Endothelial cell of umbilical vein (primary cell): ENCODE data around the gene CCSER1.
"Not testable (repeated sequence)": the region's sequence is repeated elsewhere in the genome, so short reads cannot be mapped to it uniquely, and the experiment has no call there.

Source experiments
- CTCF ChIP-seq, 2 donors: IDR thresholded peaks; 1 replicate in 1 of 2; 2 replicates in 1 of 2; pipeline ENCODE4 v1.5.1; 2011; ENCODE audit warnings: low read length in 2 of 2, mild to moderate bottlenecking in 2 of 2, moderate library complexity in 2 of 2, control low read depth in 1 of 2, inconsistent platforms in 1 of 2, low read depth in 1 of 2; ENCODE audit not compliant: insufficient read depth in 1 of 2; ENCODE audit errors: extremely low read depth in 1 of 2
- EZH2 ChIP-seq: IDR thresholded peaks from 2 replicates; pipeline ENCODE4 v1.6.1; 2012; ENCODE audit warnings: borderline replicate concordance, low read depth, mild to moderate bottlenecking, moderate library complexity, low read length, inconsistent platforms; ENCODE audit not compliant: severe bottlenecking
- FOS ChIP-seq: IDR thresholded peaks from 2 replicates; pipeline ENCODE4 v1.6.1; 2011; ENCODE audit warnings: mild to moderate bottlenecking, low read length, moderate library complexity, borderline replicate concordance; ENCODE audit not compliant: insufficient read depth
- GATA2 ChIP-seq: IDR thresholded peaks from 2 replicates; pipeline ENCODE4 v1.7.0; 2011; ENCODE audit warnings: low read depth, mild to moderate bottlenecking, moderate library complexity, mixed read lengths, low read length; ENCODE audit not compliant: insufficient read length, insufficient read depth
- JUN ChIP-seq: IDR thresholded peaks from 2 replicates; pipeline ENCODE4 v1.6.1; 2011; ENCODE audit warnings: borderline replicate concordance, low read depth; ENCODE audit not compliant: insufficient read length, insufficient read depth
- MAX ChIP-seq: IDR thresholded peaks from 2 replicates; pipeline ENCODE4 v1.6.1; 2011; ENCODE audit not compliant: insufficient read depth, insufficient read length
- MYC ChIP-seq: IDR thresholded peaks from one replicate; pipeline ENCODE4 v1.6.1; 2011; ENCODE audit warnings: mild to moderate bottlenecking, low read depth, low read length
- POLR2A ChIP-seq: IDR thresholded peaks from 2 replicates; pipeline ENCODE4 v1.6.1; 2012; ENCODE audit warnings: low read depth, mild to moderate bottlenecking, control low read depth, low read length
- POLR2AphosphoS5 ChIP-seq: IDR thresholded peaks from 2 replicates; pipeline ENCODE4 v1.6.1; 2012; ENCODE audit warnings: low read depth, mild to moderate bottlenecking, control low read depth, low read length, moderate library complexity; ENCODE audit not compliant: insufficient read depth

DNA sequence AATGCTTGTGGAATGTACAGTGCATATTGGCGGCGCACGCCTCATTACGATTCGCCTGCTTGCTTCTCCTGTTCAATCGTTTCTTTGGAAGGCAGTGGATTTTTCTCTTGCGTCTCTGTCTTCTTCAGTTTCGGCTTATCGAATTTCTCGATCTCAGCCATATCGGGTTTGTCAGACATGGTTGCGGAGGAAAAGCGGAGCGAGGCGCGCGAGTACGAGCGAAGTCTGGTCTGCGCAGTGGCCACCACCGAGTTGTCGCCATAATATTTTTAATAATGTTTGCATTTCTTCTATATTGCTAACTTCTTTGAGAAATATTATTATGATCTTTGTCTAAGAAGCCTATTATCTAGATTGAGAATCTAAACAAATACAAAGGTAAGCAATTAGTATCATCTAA, 711.7 kb downstream of the CCSER1 start:
- not testable (repeated sequence) for TF ChIP-seq CTCF (IDR thresholded peaks at IDR 0.05; ENCODE audit: extremely low read depth in 1 of 2, insufficient read depth in 1 of 2, low read depth in 1 of 2, low read length in 2 of 2); MAX; POLR2A; POLR2AphosphoS5; FOS; EZH2; JUN; MYC; GATA2
